ENCODE results near the gene DFFB. TPM values are rescaled to one million over a fixed set of nuclear protein-coding genes. Genes with fewer than 3 reads are reported as not detected.
A peak's percentile ranks its signal among the peaks of the same experiment; 100 is the strongest.

DFFB gene
- total and polyA plus RNA-seq, 5 donors from 2014 or later = 11.2 to 15.4 (median 13.2) TPM

GRCh38 chr1:3864884-3865283 is 7.6 kb downstream of the DFFB start:
- no peak overlapping the region for H3K27ac Mint-ChIP-seq
- peaks cover 21% of the 10 kb centered on the region for H3K36me3 Mint-ChIP-seq
- peaks cover 0 to 10% (median 4%) of the 10 kb centered on the region in 4 donors for H3K4me1 Mint-ChIP-seq

GRCh38 chr1:3865606-3866160 is 8.4 kb downstream of the DFFB start:
- Mint-ChIP-seq H3K36me3 (peaks cover 25% of the 10 kb centered on the region), H3K27me3 (no peaks in the 10 kb centered on the region), H3K9me3 (no peaks in the 10 kb centered on the region), H3K4me1 (peaks cover 0 to 5% (median 3%) of the 10 kb centered on the region in 4 donors), H3K27ac (no peak overlapping the region), H3K4me3 (no peak overlapping the region)
- no peaks in the 10 kb centered on the region for H3K27me3 ChIP-seq (ENCODE audit: control insufficient read depth, insufficient read depth, low read length)
- H3K4me3 ChIP-seq (ENCODE audit: low read depth, low read length) = no peak overlapping the region
- ATAC-seq (ENCODE audit: low read depth in 2 of 2) = no peak
- no peak for DNase-seq
- no peak overlapping the region for H3K27ac ChIP-seq (ENCODE audit: insufficient read depth, low read length, poor library complexity, severe bottlenecking)
- H3K9me3 ChIP-seq (ENCODE audit: control insufficient read depth in 2 of 2, low read length in 2 of 2) = no peaks in the 10 kb centered on the region
- no peaks in the 10 kb centered on the region for H3K4me1 ChIP-seq (ENCODE audit: control insufficient read depth, insufficient read depth, low read length, poor library complexity, severe bottlenecking)
- H3K36me3 ChIP-seq (ENCODE audit: control insufficient read depth, insufficient read depth, low read length) = peaks cover 22% of the 10 kb centered on the region

More at GRCh38 chr1:3864884-3865283, 7.6 kb downstream of the DFFB start:
- no peak for ATAC-seq (ENCODE audit: low read depth in 2 of 2)
- no peak overlapping the region for H3K27ac ChIP-seq (ENCODE audit: insufficient read depth, low read length, poor library complexity, severe bottlenecking)
- H3K9me3 ChIP-seq (ENCODE audit: control insufficient read depth in 2 of 2, low read length in 2 of 2) = no peaks in the 10 kb centered on the region
- no peaks in the 10 kb centered on the region for H3K4me1 ChIP-seq (ENCODE audit: control insufficient read depth, insufficient read depth, low read length, poor library complexity, severe bottlenecking)
- peaks cover 22% of the 10 kb centered on the region for H3K36me3 ChIP-seq (ENCODE audit: control insufficient read depth, insufficient read depth, low read length)
- H3K4me3 ChIP-seq (ENCODE audit: low read depth, low read length) = no peak overlapping the region
- Mint-ChIP-seq H3K4me3 (no peak overlapping the region), H3K27me3 (no peaks in the 10 kb centered on the region), H3K9me3 (peaks cover 0 to 1% (median 0%) of the 10 kb centered on the region in 7 donors)
- H3K27me3 ChIP-seq (ENCODE audit: control insufficient read depth, insufficient read depth, low read length) = no peaks in the 10 kb centered on the region
- DNase-seq = no peak

- Mint-ChIP-seq H3K4me3 (no peak overlapping the region), H3K36me3 (peaks cover 25% of the 10 kb centered on the region), H3K9me3 (no peaks in the 10 kb centered on the region), H3K27ac (no peak overlapping the region), H3K27me3 (no peaks in the 10 kb centered on the region), H3K4me1 (peaks cover 0 to 1% (median 0%) of the 10 kb centered on the region in 4 donors)
- ATAC-seq (ENCODE audit: low read depth in 2 of 2) (no peak), DNase-seq (no peak)
- no peak overlapping the region for H3K27ac ChIP-seq (ENCODE audit: insufficient read depth, low read length, poor library complexity, severe bottlenecking)
- H3K9me3 ChIP-seq (ENCODE audit: control insufficient read depth in 2 of 2, low read length in 2 of 2) = no peaks in the 10 kb centered on the region
- H3K4me3 ChIP-seq (ENCODE audit: low read depth, low read length) = no peak overlapping the region
- peaks cover 35% of the 10 kb centered on the region for H3K36me3 ChIP-seq (ENCODE audit: control insufficient read depth, insufficient read depth, low read length)
- no peaks in the 10 kb centered on the region for H3K27me3 ChIP-seq (ENCODE audit: control insufficient read depth, insufficient read depth, low read length)
- H3K4me1 ChIP-seq (ENCODE audit: control insufficient read depth, insufficient read depth, low read length, poor library complexity, severe bottlenecking) = no peaks in the 10 kb centered on the region
These were observed 11.3 kb downstream of the DFFB start for GRCh38 chr1:3868464-3869006.

- H3K9me3 ChIP-seq (ENCODE audit: control insufficient read depth in 2 of 2, low read length in 2 of 2) = no peaks in the 10 kb centered on the region
- no peaks in the 10 kb centered on the region for H3K27me3 ChIP-seq (ENCODE audit: control insufficient read depth, insufficient read depth, low read length)
- peaks cover 27% of the 10 kb centered on the region for H3K36me3 Mint-ChIP-seq
- no peaks in the 10 kb centered on the region for H3K9me3 Mint-ChIP-seq
- H3K4me1 Mint-ChIP-seq = no peaks in the 10 kb centered on the region
- H3K27me3 Mint-ChIP-seq = no peaks in the 10 kb centered on the region
- no peak overlapping the region for H3K27ac ChIP-seq (ENCODE audit: insufficient read depth, low read length, poor library complexity, severe bottlenecking)
- no peak for ATAC-seq (ENCODE audit: low read depth in 2 of 2)
- no peak overlapping the region for H3K4me3 Mint-ChIP-seq
- H3K4me1 ChIP-seq (ENCODE audit: control insufficient read depth, insufficient read depth, low read length, poor library complexity, severe bottlenecking) = no peaks in the 10 kb centered on the region
- H3K4me3 ChIP-seq (ENCODE audit: low read depth, low read length) = no peak overlapping the region
- DNase-seq = no peak
- H3K27ac Mint-ChIP-seq = no peak overlapping the region
- peaks cover 44% of the 10 kb centered on the region for H3K36me3 ChIP-seq (ENCODE audit: control insufficient read depth, insufficient read depth, low read length)
These were observed 12.6 kb downstream of the DFFB start for GRCh38 chr1:3869751-3870301.

- peaks cover 37% of the 10 kb centered on the region for H3K36me3 Mint-ChIP-seq
- no peak for ATAC-seq (ENCODE audit: low read depth in 2 of 2)
- H3K27me3 Mint-ChIP-seq = no peaks in the 10 kb centered on the region
- DNase-seq = no peak
- H3K27ac Mint-ChIP-seq = no peak overlapping the region
- H3K9me3 Mint-ChIP-seq = no peaks in the 10 kb centered on the region
- H3K4me1 Mint-ChIP-seq = no peaks in the 10 kb centered on the region
- H3K9me3 ChIP-seq (ENCODE audit: control insufficient read depth in 2 of 2, low read length in 2 of 2) = no peaks in the 10 kb centered on the region
- H3K4me3 ChIP-seq (ENCODE audit: low read depth, low read length) = no peak overlapping the region
- peaks cover 53% of the 10 kb centered on the region for H3K36me3 ChIP-seq (ENCODE audit: control insufficient read depth, insufficient read depth, low read length)
- no peaks in the 10 kb centered on the region for H3K27me3 ChIP-seq (ENCODE audit: control insufficient read depth, insufficient read depth, low read length)
- H3K4me1 ChIP-seq (ENCODE audit: control insufficient read depth, insufficient read depth, low read length, poor library complexity, severe bottlenecking) = no peaks in the 10 kb centered on the region
- H3K4me3 Mint-ChIP-seq = no peak overlapping the region
- H3K27ac ChIP-seq (ENCODE audit: insufficient read depth, low read length, poor library complexity, severe bottlenecking) = no peak overlapping the region
These were observed 14.2 kb downstream of the DFFB start for GRCh38 chr1:3871451-3871805.

- no peaks in the 10 kb centered on the region for H3K27me3 ChIP-seq (ENCODE audit: control insufficient read depth, insufficient read depth, low read length)
- Mint-ChIP-seq H3K36me3 (peaks cover 34% of the 10 kb centered on the region), H3K9me3 (no peaks in the 10 kb centered on the region), H3K4me3 (no peak overlapping the region), H3K27me3 (no peaks in the 10 kb centered on the region), H3K4me1 (no peaks in the 10 kb centered on the region), H3K27ac (peak overlapping the region in 1 of 3 donors; percentile 38)
- H3K36me3 ChIP-seq (ENCODE audit: control insufficient read depth, insufficient read depth, low read length) = peaks cover 48% of the 10 kb centered on the region
- DNase-seq (no peak), ATAC-seq (ENCODE audit: low read depth in 2 of 2) (no peak)
- no peaks in the 10 kb centered on the region for H3K9me3 ChIP-seq (ENCODE audit: control insufficient read depth in 2 of 2, low read length in 2 of 2)
- no peaks in the 10 kb centered on the region for H3K4me1 ChIP-seq (ENCODE audit: control insufficient read depth, insufficient read depth, low read length, poor library complexity, severe bottlenecking)
- no peak overlapping the region for H3K27ac ChIP-seq (ENCODE audit: insufficient read depth, low read length, poor library complexity, severe bottlenecking)
- no peak overlapping the region for H3K4me3 ChIP-seq (ENCODE audit: low read depth, low read length)
These were observed 15.3 kb downstream of the DFFB start for GRCh38 chr1:3872546-3872945.

GRCh38 chr1:3874736-3875135 is 17.5 kb downstream of the DFFB start:
- H3K36me3 ChIP-seq (ENCODE audit: control insufficient read depth, insufficient read depth, low read length) = peaks cover 51% of the 10 kb centered on the region
- H3K36me3 Mint-ChIP-seq = peaks cover 53% of the 10 kb centered on the region
- peaks cover 0 to 3% (median 0%) of the 10 kb centered on the region in 7 donors for H3K9me3 Mint-ChIP-seq

GRCh38 chr1:3876716-3877115 is 19.4 kb downstream of the DFFB start:
- peaks cover 0 to 3% (median 0%) of the 10 kb centered on the region in 7 donors for H3K9me3 Mint-ChIP-seq
- H3K36me3 Mint-ChIP-seq = peaks cover 47% of the 10 kb centered on the region
- H3K27ac Mint-ChIP-seq = no peak overlapping the region
- Histone ChIP-seq H3K36me3 (ENCODE audit: control insufficient read depth, insufficient read depth, low read length) (peaks cover 55% of the 10 kb centered on the region), H3K27me3 (ENCODE audit: control insufficient read depth, insufficient read depth, low read length) (no peaks in the 10 kb centered on the region), H3K4me3 (ENCODE audit: low read depth, low read length) (no peak overlapping the region), H3K4me1 (ENCODE audit: control insufficient read depth, insufficient read depth, low read length, poor library complexity, severe bottlenecking) (no peaks in the 10 kb centered on the region), H3K27ac (ENCODE audit: insufficient read depth, low read length, poor library complexity, severe bottlenecking) (no peak overlapping the region), H3K9me3 (ENCODE audit: control insufficient read depth in 2 of 2, low read length in 2 of 2) (peaks cover 3% of the 10 kb centered on the region in 2 experiments)
- no peak for DNase-seq
- H3K4me3 Mint-ChIP-seq = no peak overlapping the region
- no peaks in the 10 kb centered on the region for H3K27me3 Mint-ChIP-seq
- ATAC-seq (ENCODE audit: low read depth in 2 of 2) = no peak
- peaks cover 0 to 5% (median 0%) of the 10 kb centered on the region in 4 donors for H3K4me1 Mint-ChIP-seq

More at GRCh38 chr1:3874736-3875135, 17.5 kb downstream of the DFFB start:
- no peaks in the 10 kb centered on the region for H3K27me3 ChIP-seq (ENCODE audit: control insufficient read depth, insufficient read depth, low read length)
- no peak overlapping the region for H3K4me3 Mint-ChIP-seq
- no peak overlapping the region for H3K27ac ChIP-seq (ENCODE audit: insufficient read depth, low read length, poor library complexity, severe bottlenecking)
- DNase-seq (no peak), ATAC-seq (ENCODE audit: low read depth in 2 of 2) (no peak)
- H3K4me1 ChIP-seq (ENCODE audit: control insufficient read depth, insufficient read depth, low read length, poor library complexity, severe bottlenecking) = no peaks in the 10 kb centered on the region
- peaks cover 3% of the 10 kb centered on the region in 2 experiments for H3K9me3 ChIP-seq (ENCODE audit: control insufficient read depth in 2 of 2, low read length in 2 of 2)
- no peak overlapping the region for H3K4me3 ChIP-seq (ENCODE audit: low read depth, low read length)
- no peak overlapping the region for H3K27ac Mint-ChIP-seq
- H3K4me1 Mint-ChIP-seq = peaks cover 0 to 5% (median 0%) of the 10 kb centered on the region in 4 donors
- no peaks in the 10 kb centered on the region for H3K27me3 Mint-ChIP-seq
